Psoas muscle (tissue), 8 donors: ENCODE data around the gene PIM1. TPM values are rescaled to one million over a fixed set of nuclear protein-coding genes. Genes with fewer than 3 reads are reported as not detected.
A peak's percentile ranks its signal among the peaks of the same experiment; 100 is the strongest.

Source experiments
- ATAC-seq, 4 donors: fragments of 200-7000 bp; cut with Tn5 transposase; one replicate each; pipeline ENCODE4 v1.9.1; 2020; ENCODE audit warnings: moderate library complexity in 3 of 4, mild to moderate bottlenecking in 2 of 4
- DNase-seq, 2 donors: peaks; one replicate each; pipeline ENCODE4 v3.0.0-alpha.2; 2020
- H3K27ac ChIP-seq: fragments of 200-600 bp; one replicate; pipeline ENCODE4 v1.8.0; 2022
- H3K27me3 ChIP-seq, 3 donors: fragments of 200-600 bp in 1 of 3; one replicate each; pipeline versions ENCODE4 v1.6.1 to v1.8.0; 2013 to 2022; ENCODE audit warnings: low read length in 2 of 3, mild to moderate bottlenecking in 2 of 3, moderate library complexity in 1 of 3; ENCODE audit not compliant: insufficient read depth in 3 of 3
- H3K36me3 ChIP-seq, 2 donors: fragments of 200-600 bp in 1 of 2; one replicate each; pipeline versions ENCODE4 v1.6.1 to v1.8.0; 2013 to 2022; ENCODE audit warnings: low read depth in 1 of 2, mild to moderate bottlenecking in 1 of 2, moderate library complexity in 1 of 2; ENCODE audit not compliant: insufficient read depth in 1 of 2
- H3K4me1 ChIP-seq: fragments of 200-600 bp; one replicate; pipeline ENCODE4 v1.8.0; 2022
- H3K4me3 ChIP-seq: fragments of 200-600 bp; one replicate; pipeline ENCODE4 v1.8.0; 2022; ENCODE audit warnings: mild to moderate bottlenecking
- H3K9me3 ChIP-seq: fragments of 200-600 bp; one replicate; pipeline ENCODE4 v1.8.0; 2022
- WGBS, 3 donors: extraction: QIAGEN DNeasy Blood & Tissue Kit; methylation state at CpG; one replicate each; pipeline versions ENCODE4 v1.1.6 to v1.1.7; 2013; 5-methylcytosine and 5-hydroxymethylcytosine counted together
- intact Hi-C, 2 donors: fragments of 100-400 bp; cut with DNase I; formaldehyde crosslinking; loops; one replicate each; pipeline versions ENCODE4 v1.11.0 to v1.14.2; 2022
- polyA plus RNA-seq, 3 donors: library from polyadenylated mRNA; stranded (reverse); fragments of 200-250 nt; gene quantifications; one replicate each; pipeline ENCODE4 v1.2.3, GENCODE V29; 2013
- total RNA-seq, 4 donors: library from RNA; stranded (reverse); fragmentation: NEBNext Ultra II Directional in 2 of 4; extraction: Animal tissue kit (Norgen Biotek cat#: 25700) in 2 of 4; gene quantifications; one replicate each; pipeline versions ENCODE4 v1.2.1 to v1.2.4, GENCODE V29; 2021 to 2023
- TF ChIP-seq, protein P1 (sequence below): fragments of 200-600 bp; IDR thresholded peaks from one replicate; pipeline ENCODE4 v1.8.0; 2022; ENCODE audit warnings: antibody characterized with exemption
- donor health status: healthy with polysubstance abuse.
- donor health status: DM: no; HTN: no; CAD: no; lungs with moderate emphysema.
- donor health status: Bipolar disorder and iron deficiency.
- donor health status: healthy.
- donor health status: DM: yes; HTN: yes; CAD: no.
- donor health status: DM: no; HTN: no; CAD: no.
- donor health status: DM: no; HTN: no; CAD: no.
- donor health status: DM: yes; HTN: yes; CAD: no.

PIM1 gene
- total and polyA plus RNA-seq, 7 donors = 2.8 to 45.5 (median 18.0) TPM

GRCh38 chr6:37129566-37129965 lies 40.4 kb upstream of the PIM1 start:
- TF ChIP-seq, protein P1, sequence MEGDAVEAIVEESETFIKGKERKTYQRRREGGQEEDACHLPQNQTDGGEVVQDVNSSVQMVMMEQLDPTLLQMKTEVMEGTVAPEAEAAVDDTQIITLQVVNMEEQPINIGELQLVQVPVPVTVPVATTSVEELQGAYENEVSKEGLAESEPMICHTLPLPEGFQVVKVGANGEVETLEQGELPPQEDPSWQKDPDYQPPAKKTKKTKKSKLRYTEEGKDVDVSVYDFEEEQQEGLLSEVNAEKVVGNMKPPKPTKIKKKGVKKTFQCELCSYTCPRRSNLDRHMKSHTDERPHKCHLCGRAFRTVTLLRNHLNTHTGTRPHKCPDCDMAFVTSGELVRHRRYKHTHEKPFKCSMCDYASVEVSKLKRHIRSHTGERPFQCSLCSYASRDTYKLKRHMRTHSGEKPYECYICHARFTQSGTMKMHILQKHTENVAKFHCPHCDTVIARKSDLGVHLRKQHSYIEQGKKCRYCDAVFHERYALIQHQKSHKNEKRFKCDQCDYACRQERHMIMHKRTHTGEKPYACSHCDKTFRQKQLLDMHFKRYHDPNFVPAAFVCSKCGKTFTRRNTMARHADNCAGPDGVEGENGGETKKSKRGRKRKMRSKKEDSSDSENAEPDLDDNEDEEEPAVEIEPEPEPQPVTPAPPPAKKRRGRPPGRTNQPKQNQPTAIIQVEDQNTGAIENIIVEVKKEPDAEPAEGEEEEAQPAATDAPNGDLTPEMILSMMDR = no peak
- intact Hi-C loops = loop anchor here in 1 of 2 donors (2.0 kb wide), 1 partner anchor 69 kb away; no protein-coding TSS in a partner anchor
- DNase-seq = no peak
- Histone ChIP-seq H3K4me1 (peaks cover 50% of the 10 kb centered on the region), H3K4me3 (no peak overlapping the region), H3K9me3 (no peaks in the 10 kb centered on the region), H3K36me3 (no peaks in the 10 kb centered on the region), H3K27ac (peak overlapping the region; percentile 98), H3K27me3 (no peaks in the 10 kb centered on the region)
- 97 to 100% (median 98%) methylated on average over 5 of the region's 5 CpGs for WGBS, 3 donors
- ATAC-seq = no peak

GRCh38 chr6:37130704-37131103 lies 39.2 kb upstream of the PIM1 start:
- peaks cover 61% of the 10 kb centered on the region for H3K4me1 ChIP-seq
- ATAC-seq (peak; percentile 57 to 72 (median 64)), DNase-seq (peak; percentile 72 to 81)
- H3K36me3 ChIP-seq = no peaks in the 10 kb centered on the region
- peak overlapping the region; percentile 98 for H3K27ac ChIP-seq
- intact Hi-C loops = loop anchor here (1.0 to 5.0 kb wide), 6 partner anchors 27 to 78 kb away; partner anchors contain the start of gene PIM1 (in 1 of the 2)
- TF ChIP-seq, protein P1 = no peak
- 15 to 25% (median 24%) methylated on average over 3 of the region's 3 CpGs for WGBS, 3 donors
- H3K27me3 ChIP-seq = no peaks in the 10 kb centered on the region
- H3K4me3 ChIP-seq = peak overlapping the region; percentile 22
- no peaks in the 10 kb centered on the region for H3K9me3 ChIP-seq

GRCh38 chr6:37131104-37131959 lies 38.6 kb upstream of the PIM1 start:
- peak overlapping the region; percentile 29 for H3K4me3 ChIP-seq
- DNase-seq (peak; percentile 82 to 93), ATAC-seq (peak; percentile 82 to 88 (median 84))
- 12 to 21% (median 19%) methylated on average over 15 of the region's 15 CpGs for WGBS, 3 donors
- no peaks in the 10 kb centered on the region for H3K27me3 ChIP-seq
- peak overlapping the region; percentile 98 for H3K27ac ChIP-seq
- TF ChIP-seq, protein P1 = no peak
- no peaks in the 10 kb centered on the region for H3K9me3 ChIP-seq
- H3K4me1 ChIP-seq = peaks cover 66% of the 10 kb centered on the region
- no peaks in the 10 kb centered on the region for H3K36me3 ChIP-seq
- intact Hi-C loops = loop anchor here (1.0 to 5.0 kb wide), 6 partner anchors 28 to 79 kb away; partner anchors contain the start of gene PIM1 (in 1 of the 2)

GRCh38 chr6:37131960-37132253 lies 38.0 kb upstream of the PIM1 start:
- H3K4me3 ChIP-seq = peak overlapping the region; percentile 29
- H3K4me1 ChIP-seq = peaks cover 68% of the 10 kb centered on the region

More at GRCh38 chr6:37131960-37132253, 38.0 kb upstream of the PIM1 start:
- no peaks in the 10 kb centered on the region for H3K27me3 ChIP-seq
- DNase-seq (no peak), ATAC-seq (no peak)
- peak overlapping the region; percentile 98 for H3K27ac ChIP-seq
- TF ChIP-seq, protein P1 = no peak
- H3K36me3 ChIP-seq = no peaks in the 10 kb centered on the region
- no peaks in the 10 kb centered on the region for H3K9me3 ChIP-seq
- intact Hi-C loops = loop anchor here (1.0 to 5.0 kb wide), 6 partner anchors 29 to 80 kb away; partner anchors contain the start of gene PIM1 (in 1 of the 2)
